ENCODE measurements around the gene PRB2.
"Not testable (repeated sequence)": the region's sequence is repeated elsewhere in the genome, so short reads cannot be mapped to it uniquely, and the experiment has no call there.

The PRB2 gene

GRCh38 chr12:11408096-11408495 lies 12.7 kb upstream of the PRB2 start:
- H2BK5ac ChIP-seq (ENCODE audit: low read length) = no peak overlapping the region
- no peak overlapping the region for H3K56ac ChIP-seq (ENCODE audit: low read length)
- H3K27me3 ChIP-seq (ENCODE audit: insufficient read depth, low read length, poor library complexity) = no peaks in the 10 kb centered on the region
- no peak overlapping the region for H3K9ac ChIP-seq (ENCODE audit: low read length)
- H3K4me2 ChIP-seq (ENCODE audit: low read length) = no peak overlapping the region
- H3K36me3 ChIP-seq (ENCODE audit: control insufficient read depth, insufficient read depth, low read length) = no peaks in the 10 kb centered on the region
- WGBS (ENCODE audit: extremely low coverage, insufficient coverage, low lambda C conversion rate) = no CpG with 5 or more reads among the region's 6 CpGs
- H3K4ac ChIP-seq (ENCODE audit: low read depth, low read length) = no peak overlapping the region
- no peaks in the 10 kb centered on the region for H3K4me1 ChIP-seq (ENCODE audit: control insufficient read depth, low read depth, low read length)
- no peak overlapping the region for H4K8ac ChIP-seq (ENCODE audit: low read depth, low read length)
- H3K27ac ChIP-seq (ENCODE audit: low read depth, low read length) = no peak overlapping the region
- no peak for DNase-seq
- no peak overlapping the region for H2BK120ac ChIP-seq (ENCODE audit: low read depth, low read length)
- H2BK15ac ChIP-seq (replicated peaks; ENCODE audit: low read depth) = no peak overlapping the region
- no peak overlapping the region for H3K18ac ChIP-seq (ENCODE audit: low read length)
- no peak overlapping the region for H2AK5ac ChIP-seq (ENCODE audit: low read length)
- H4K5ac ChIP-seq (ENCODE audit: low read length) = no peak overlapping the region
- H3K23ac ChIP-seq (ENCODE audit: low read length) = no peak overlapping the region
- no peaks in the 10 kb centered on the region for H3K79me1 ChIP-seq (ENCODE audit: low read length)
- H3K79me2 ChIP-seq (ENCODE audit: control insufficient read depth, insufficient read depth, low read length) = no peaks in the 10 kb centered on the region
- H3K4me3 ChIP-seq (ENCODE audit: low read length) = no peak overlapping the region

GRCh38 chr12:11397366-11397765 lies 2.0 kb upstream of the PRB2 start:
- H3K4me3 ChIP-seq (ENCODE audit: low read length) = no peak overlapping the region
- no peak overlapping the region for H3K9ac ChIP-seq (ENCODE audit: low read length)
- no peak overlapping the region for H4K5ac ChIP-seq (ENCODE audit: low read length)
- no peaks in the 10 kb centered on the region for H3K36me3 ChIP-seq (ENCODE audit: control insufficient read depth, insufficient read depth, low read length)
- H3K23ac ChIP-seq (ENCODE audit: low read length) = no peak overlapping the region
- H3K4me2 ChIP-seq (ENCODE audit: low read length) = no peak overlapping the region
- H2BK120ac ChIP-seq (ENCODE audit: low read depth, low read length) = no peak overlapping the region
- H3K4ac ChIP-seq (ENCODE audit: low read depth, low read length) = no peak overlapping the region
- H3K79me2 ChIP-seq (ENCODE audit: control insufficient read depth, insufficient read depth, low read length) = no peaks in the 10 kb centered on the region
- WGBS (ENCODE audit: extremely low coverage, insufficient coverage, low lambda C conversion rate) = no CpG with 5 or more reads among the region's 1 CpG
- H3K56ac ChIP-seq (ENCODE audit: low read length) = no peak overlapping the region
- no peak overlapping the region for H2AK5ac ChIP-seq (ENCODE audit: low read length)
- H4K8ac ChIP-seq (ENCODE audit: low read depth, low read length) = no peak overlapping the region
- H2BK15ac ChIP-seq (replicated peaks; ENCODE audit: low read depth) = no peak overlapping the region
- H3K18ac ChIP-seq (ENCODE audit: low read length) = no peak overlapping the region
- H3K27me3 ChIP-seq (ENCODE audit: insufficient read depth, low read length, poor library complexity) = no peaks in the 10 kb centered on the region
- DNase-seq = peak; percentile 82
- no peak overlapping the region for H3K27ac ChIP-seq (ENCODE audit: low read depth, low read length)
- no peaks in the 10 kb centered on the region for H3K4me1 ChIP-seq (ENCODE audit: control insufficient read depth, low read depth, low read length)
- H2BK5ac ChIP-seq (ENCODE audit: low read length) = no peak overlapping the region
- no peaks in the 10 kb centered on the region for H3K79me1 ChIP-seq (ENCODE audit: low read length)

- H3K27me3 ChIP-seq (ENCODE audit: insufficient read depth, low read length, poor library complexity); H3K36me3 ChIP-seq (ENCODE audit: control insufficient read depth, insufficient read depth, low read length); H3K79me2 ChIP-seq (ENCODE audit: control insufficient read depth, insufficient read depth, low read length); H2BK120ac ChIP-seq (ENCODE audit: low read depth, low read length); H3K4ac ChIP-seq (ENCODE audit: low read depth, low read length); H3K18ac ChIP-seq (ENCODE audit: low read length); H3K56ac ChIP-seq (ENCODE audit: low read length); H3K4me3 ChIP-seq (ENCODE audit: low read length); H2AK5ac ChIP-seq (ENCODE audit: low read length); DNase-seq; H3K27ac ChIP-seq (ENCODE audit: low read depth, low read length); H4K5ac ChIP-seq (ENCODE audit: low read length); H3K4me2 ChIP-seq (ENCODE audit: low read length); H3K79me1 ChIP-seq (ENCODE audit: low read length); H2BK5ac ChIP-seq (ENCODE audit: low read length); H3K4me1 ChIP-seq (ENCODE audit: control insufficient read depth, low read depth, low read length); H3K9ac ChIP-seq (ENCODE audit: low read length); H2BK15ac ChIP-seq (replicated peaks; ENCODE audit: low read depth); H4K8ac ChIP-seq (ENCODE audit: low read depth, low read length); H3K23ac ChIP-seq (ENCODE audit: low read length): not testable (repeated sequence)
- WGBS (ENCODE audit: extremely low coverage, insufficient coverage, low lambda C conversion rate) = no CpG with 5 or more reads among the region's 3 CpGs
Measured at GRCh38 chr12:11391456-11391855, 3.9 kb downstream of the PRB2 start.

GRCh38 chr12:11377420-11377819 lies 17.9 kb downstream of the PRB2 start:
- H3K36me3 ChIP-seq (ENCODE audit: control insufficient read depth, insufficient read depth, low read length) = not testable (repeated sequence)

GRCh38 chr12:11361151-11361550 lies 34.2 kb downstream of the PRB2 start:
- no peak overlapping the region for H2BK15ac ChIP-seq (replicated peaks; ENCODE audit: low read depth)
- H2BK120ac ChIP-seq (ENCODE audit: low read depth, low read length) = no peak overlapping the region
- H4K8ac ChIP-seq (ENCODE audit: low read depth, low read length) = no peak overlapping the region
- H3K23ac ChIP-seq (ENCODE audit: low read length) = no peak overlapping the region
- no peaks in the 10 kb centered on the region for H3K79me1 ChIP-seq (ENCODE audit: low read length)
- H3K4me2 ChIP-seq (ENCODE audit: low read length) = no peak overlapping the region
- no peaks in the 10 kb centered on the region for H3K36me3 ChIP-seq (ENCODE audit: control insufficient read depth, insufficient read depth, low read length)
- DNase-seq = no peak
- H3K18ac ChIP-seq (ENCODE audit: low read length) = no peak overlapping the region
- H3K79me2 ChIP-seq (ENCODE audit: control insufficient read depth, insufficient read depth, low read length) = no peaks in the 10 kb centered on the region
- no peaks in the 10 kb centered on the region for H3K4me1 ChIP-seq (ENCODE audit: control insufficient read depth, low read depth, low read length)
- H3K56ac ChIP-seq (ENCODE audit: low read length) = no peak overlapping the region
- H3K27ac ChIP-seq (ENCODE audit: low read depth, low read length) = no peak overlapping the region
- H4K5ac ChIP-seq (ENCODE audit: low read length) = no peak overlapping the region
- H3K9ac ChIP-seq (ENCODE audit: low read length) = no peak overlapping the region
- H3K27me3 ChIP-seq (ENCODE audit: insufficient read depth, low read length, poor library complexity) = no peaks in the 10 kb centered on the region
- no peak overlapping the region for H2AK5ac ChIP-seq (ENCODE audit: low read length)
- no peak overlapping the region for H3K4ac ChIP-seq (ENCODE audit: low read depth, low read length)
- no peak overlapping the region for H2BK5ac ChIP-seq (ENCODE audit: low read length)
- H3K4me3 ChIP-seq (ENCODE audit: low read length) = no peak overlapping the region

More at GRCh38 chr12:11377420-11377819, 17.9 kb downstream of the PRB2 start:
- H4K8ac ChIP-seq (ENCODE audit: low read depth, low read length); H2BK5ac ChIP-seq (ENCODE audit: low read length); H3K23ac ChIP-seq (ENCODE audit: low read length); H3K4me2 ChIP-seq (ENCODE audit: low read length); H3K56ac ChIP-seq (ENCODE audit: low read length); H3K79me2 ChIP-seq (ENCODE audit: control insufficient read depth, insufficient read depth, low read length); H3K9ac ChIP-seq (ENCODE audit: low read length); H3K79me1 ChIP-seq (ENCODE audit: low read length); H3K4me3 ChIP-seq (ENCODE audit: low read length); DNase-seq; H3K18ac ChIP-seq (ENCODE audit: low read length); H3K4me1 ChIP-seq (ENCODE audit: control insufficient read depth, low read depth, low read length); H3K27ac ChIP-seq (ENCODE audit: low read depth, low read length); H4K5ac ChIP-seq (ENCODE audit: low read length); H3K27me3 ChIP-seq (ENCODE audit: insufficient read depth, low read length, poor library complexity); H2AK5ac ChIP-seq (ENCODE audit: low read length); H2BK15ac ChIP-seq (replicated peaks; ENCODE audit: low read depth); H3K4ac ChIP-seq (ENCODE audit: low read depth, low read length); H2BK120ac ChIP-seq (ENCODE audit: low read depth, low read length): not testable (repeated sequence)
- WGBS (ENCODE audit: extremely low coverage, insufficient coverage, low lambda C conversion rate) = no CpG with 5 or more reads among the region's 3 CpGs

- H2AK5ac ChIP-seq (ENCODE audit: low read length); H3K79me1 ChIP-seq (ENCODE audit: low read length); DNase-seq; H2BK5ac ChIP-seq (ENCODE audit: low read length); H3K27ac ChIP-seq (ENCODE audit: low read depth, low read length); H3K4me3 ChIP-seq (ENCODE audit: low read length); H4K5ac ChIP-seq (ENCODE audit: low read length); H3K18ac ChIP-seq (ENCODE audit: low read length); H3K56ac ChIP-seq (ENCODE audit: low read length); H4K8ac ChIP-seq (ENCODE audit: low read depth, low read length); H3K79me2 ChIP-seq (ENCODE audit: control insufficient read depth, insufficient read depth, low read length); H3K9ac ChIP-seq (ENCODE audit: low read length); H2BK120ac ChIP-seq (ENCODE audit: low read depth, low read length); H3K4me1 ChIP-seq (ENCODE audit: control insufficient read depth, low read depth, low read length); H3K4me2 ChIP-seq (ENCODE audit: low read length); H3K36me3 ChIP-seq (ENCODE audit: control insufficient read depth, insufficient read depth, low read length); H3K27me3 ChIP-seq (ENCODE audit: insufficient read depth, low read length, poor library complexity); H3K4ac ChIP-seq (ENCODE audit: low read depth, low read length); H2BK15ac ChIP-seq (replicated peaks; ENCODE audit: low read depth); H3K23ac ChIP-seq (ENCODE audit: low read length): not testable (repeated sequence)
- no CpG with 5 or more reads among the region's 1 CpG for WGBS (ENCODE audit: extremely low coverage, insufficient coverage, low lambda C conversion rate)
Measured at GRCh38 chr12:11360205-11360883, 35.0 kb downstream of the PRB2 start.
